COLO668 (cell line): ENCODE data around the gene LHCGR.
"Not testable (repeated sequence)": the region's sequence is repeated elsewhere in the genome, so short reads cannot be mapped to it uniquely, and the experiment has no call there.

ENCODE experiments used
- DNase-seq: peaks from one replicate; lab custom pipeline; 2025; ENCODE audit not compliant: unreplicated experiment; lab: John Stamatoyannopoulos, UW

LHCGR gene

GRCh38 chr2:48749291-48750127, 6.0 kb downstream of the LHCGR start:
- no peak for DNase-seq

- DNase-seq, result no peak
These were observed 8.2 kb downstream of the LHCGR start for GRCh38 chr2:48747319-48747718.

GRCh38 chr2:48739236-48739635, 16.3 kb downstream of the LHCGR start:
- DNase-seq, result not testable (repeated sequence)

- DNase-seq, result no peak
These were observed 16.7 kb downstream of the LHCGR start for GRCh38 chr2:48738806-48739205.

GRCh38 chr2:48736251-48736650, 19.3 kb downstream of the LHCGR start:
- no peak for DNase-seq

- DNase-seq, result no peak
These were observed 20.8 kb downstream of the LHCGR start for GRCh38 chr2:48734576-48735303.

- DNase-seq, result peak; percentile 64
These were observed 22.4 kb downstream of the LHCGR start for GRCh38 chr2:48733067-48733503.

- DNase-seq, result no peak
These were observed 26.7 kb downstream of the LHCGR start for GRCh38 chr2:48728840-48729239.

GRCh38 chr2:48728295-48728694, 27.2 kb downstream of the LHCGR start:
- no peak for DNase-seq

GRCh38 chr2:48727560-48727959, 28.0 kb downstream of the LHCGR start:
- no peak for DNase-seq

- DNase-seq, result no peak
These were observed 29.6 kb downstream of the LHCGR start for GRCh38 chr2:48725696-48726494.

- DNase-seq, result no peak
These were observed 31.2 kb downstream of the LHCGR start for GRCh38 chr2:48724278-48724677.

- DNase-seq, result no peak
These were observed 32.4 kb downstream of the LHCGR start for GRCh38 chr2:48723129-48723528.

- no peak for DNase-seq
These were observed 33.1 kb downstream of the LHCGR start for GRCh38 chr2:48722391-48722790.

- DNase-seq, result no peak
These were observed 34.4 kb downstream of the LHCGR start for GRCh38 chr2:48721158-48721557.

GRCh38 chr2:48719480-48720177, 35.9 kb downstream of the LHCGR start:
- DNase-seq, result no peak

- DNase-seq, result no peak
These were observed 37.7 kb downstream of the LHCGR start for GRCh38 chr2:48717846-48718245.

- no peak for DNase-seq
These were observed 39.6 kb downstream of the LHCGR start for GRCh38 chr2:48715956-48716355.

GRCh38 chr2:48715042-48715899, 40.3 kb downstream of the LHCGR start:
- no peak for DNase-seq

- DNase-seq, result no peak
These were observed 41.3 kb downstream of the LHCGR start for GRCh38 chr2:48714245-48714644.
